ENCODE data around the gene SUMO2.

The SUMO2 gene

GRCh38 chr17:75124819-75125162 lies 58.0 kb downstream of the SUMO2 start:
- no peak overlapping the region for H3K27ac ChIP-seq (ENCODE audit: insufficient read depth, low read depth, low read length, poor library complexity, severe bottlenecking)
- 91 to 94% methylated on average over 4 of the region's 4 CpGs for WGBS, 2 experiments
- H3K27me3 ChIP-seq (ENCODE audit: control insufficient read depth, insufficient read depth, low read length, poor library complexity, severe bottlenecking), result no peaks in the 10 kb centered on the region
- no peak overlapping the region for H3K4me3 ChIP-seq (ENCODE audit: insufficient read depth, low read depth, low read length)
- H3K4me1 ChIP-seq (ENCODE audit: control insufficient read depth, insufficient read depth, low read length), result no peaks in the 10 kb centered on the region
- H3K36me3 ChIP-seq (ENCODE audit: control insufficient read depth, insufficient read depth, low read length), result peaks cover 13% of the 10 kb centered on the region
- no peaks in the 10 kb centered on the region for H3K9me3 ChIP-seq (ENCODE audit: control insufficient read depth, low read length)

GRCh38 chr17:75124041-75124818 lies 58.5 kb downstream of the SUMO2 start:
- Histone ChIP-seq H3K27ac (ENCODE audit: insufficient read depth, low read depth, low read length, poor library complexity, severe bottlenecking) (no peak overlapping the region), H3K4me3 (ENCODE audit: insufficient read depth, low read depth, low read length) (no peak overlapping the region), H3K27me3 (ENCODE audit: control insufficient read depth, insufficient read depth, low read length, poor library complexity, severe bottlenecking) (no peaks in the 10 kb centered on the region), H3K36me3 (ENCODE audit: control insufficient read depth, insufficient read depth, low read length) (peaks cover 10% of the 10 kb centered on the region), H3K4me1 (ENCODE audit: control insufficient read depth, insufficient read depth, low read length) (no peaks in the 10 kb centered on the region), H3K9me3 (ENCODE audit: control insufficient read depth, low read length) (no peaks in the 10 kb centered on the region)
- 95 to 96% methylated on average over 19 of the region's 19 CpGs for WGBS, 2 experiments

- Histone ChIP-seq H3K4me3 (ENCODE audit: insufficient read depth, low read depth, low read length) (no peak overlapping the region), H3K27ac (ENCODE audit: insufficient read depth, low read depth, low read length, poor library complexity, severe bottlenecking) (no peak overlapping the region), H3K36me3 (ENCODE audit: control insufficient read depth, insufficient read depth, low read length) (no peaks in the 10 kb centered on the region), H3K9me3 (ENCODE audit: control insufficient read depth, low read length) (no peaks in the 10 kb centered on the region), H3K4me1 (ENCODE audit: control insufficient read depth, insufficient read depth, low read length) (peaks cover 3% of the 10 kb centered on the region), H3K27me3 (ENCODE audit: control insufficient read depth, insufficient read depth, low read length, poor library complexity, severe bottlenecking) (no peaks in the 10 kb centered on the region)
- 94 to 96% methylated on average over 14 of the region's 14 CpGs for WGBS, 2 experiments
Measured at GRCh38 chr17:75118307-75118706, 64.5 kb downstream of the SUMO2 start.

- Histone ChIP-seq H3K27me3 (ENCODE audit: control insufficient read depth, insufficient read depth, low read length, poor library complexity, severe bottlenecking) (no peaks in the 10 kb centered on the region), H3K27ac (ENCODE audit: insufficient read depth, low read depth, low read length, poor library complexity, severe bottlenecking) (no peak overlapping the region), H3K9me3 (ENCODE audit: control insufficient read depth, low read length) (no peaks in the 10 kb centered on the region), H3K4me1 (ENCODE audit: control insufficient read depth, insufficient read depth, low read length) (peaks cover 3% of the 10 kb centered on the region), H3K4me3 (ENCODE audit: insufficient read depth, low read depth, low read length) (no peak overlapping the region), H3K36me3 (ENCODE audit: control insufficient read depth, insufficient read depth, low read length) (no peaks in the 10 kb centered on the region)
- 96 to 97% methylated on average over 9 of the region's 9 CpGs for WGBS, 2 experiments
Measured at GRCh38 chr17:75116737-75117136, 66.0 kb downstream of the SUMO2 start.
